Measurements from ENCODE around the gene DCAF15. TPM values are rescaled to one million over a fixed set of nuclear protein-coding genes. Genes with fewer than 3 reads are reported as not detected.
A peak's percentile ranks its signal among the peaks of the same experiment; 100 is the strongest.
"Not testable (repeated sequence)": the region's sequence is repeated elsewhere in the genome, so short reads cannot be mapped to it uniquely, and the experiment has no call there.

Gene DCAF15
- polyA plus RNA-seq, 4 donors: 27.8 to 47.9 (median 40.1) TPM

DNA sequence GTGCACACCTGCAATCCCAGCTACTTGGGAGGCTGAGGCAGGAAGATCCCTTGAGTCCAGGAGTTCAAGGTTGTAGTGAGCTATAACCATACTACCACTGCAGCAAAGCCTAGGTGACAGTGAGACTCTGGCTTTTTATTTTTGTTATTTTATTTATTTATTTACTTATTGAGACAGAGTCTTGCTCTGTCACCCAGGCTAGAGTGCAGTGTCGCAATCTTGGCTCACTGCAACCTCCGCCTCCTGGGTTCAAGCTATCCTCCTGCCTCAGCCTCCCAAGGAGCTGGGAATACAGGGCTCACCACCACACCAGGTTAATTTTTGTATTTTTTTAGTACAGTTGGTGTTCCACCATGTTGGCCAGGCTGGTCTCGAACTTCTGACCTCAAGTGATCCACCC is 21.2 kb downstream of the DCAF15 start:
- DNase-seq (ENCODE audit: low read depth in 4 of 4, low spot score in 2 of 4): not testable (repeated sequence)

DNA sequence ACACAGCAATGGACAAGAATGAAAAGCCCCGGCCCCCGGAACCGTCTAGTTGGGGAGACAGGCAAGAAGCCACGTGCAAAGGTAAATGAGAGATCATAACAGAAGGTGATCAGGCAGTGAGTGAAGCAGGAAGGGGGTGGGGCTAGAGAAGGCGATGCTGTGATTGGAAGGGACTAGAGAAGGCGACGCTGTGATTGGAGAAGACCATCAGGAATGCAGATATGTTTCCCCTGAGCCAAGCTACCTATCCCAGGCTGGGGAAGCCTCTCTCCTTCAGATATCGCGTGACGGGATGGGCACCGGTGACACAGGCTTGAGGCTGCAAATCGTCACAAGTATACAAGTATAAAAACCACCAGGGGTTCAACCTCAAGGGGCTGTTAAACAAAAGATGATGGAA is 21.8 kb downstream of the DCAF15 start:
- DNase-seq (ENCODE audit: low read depth in 4 of 4, low spot score in 2 of 4): peak in 1 of 4 donors; percentile 58

DNA sequence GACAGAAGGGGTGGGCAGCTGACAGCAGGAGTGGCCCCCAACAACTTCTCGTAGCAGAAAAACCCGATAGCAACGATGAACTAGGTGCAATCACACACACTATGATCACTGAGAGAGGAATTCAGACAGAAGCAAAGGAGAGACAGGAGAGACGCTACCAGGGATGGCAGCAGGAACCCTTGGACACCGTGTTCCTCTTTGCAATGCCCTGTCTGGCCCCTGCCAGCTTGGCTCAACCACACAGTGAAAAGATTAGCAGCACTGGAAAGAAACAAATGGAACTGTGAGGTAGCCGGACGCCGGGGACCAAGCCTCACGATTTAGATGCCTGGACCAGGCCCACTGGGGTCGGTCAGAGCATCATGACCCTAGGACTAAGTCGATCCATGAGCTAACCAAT is 23.6 kb downstream of the DCAF15 start:
- no peak for DNase-seq (ENCODE audit: low read depth in 4 of 4, low spot score in 2 of 4)

- no peak for DNase-seq (ENCODE audit: low read depth in 4 of 4, low spot score in 2 of 4)
These were observed 24.1 kb downstream of the DCAF15 start for GRCh38 chr19:13976446-13976845.

DNA sequence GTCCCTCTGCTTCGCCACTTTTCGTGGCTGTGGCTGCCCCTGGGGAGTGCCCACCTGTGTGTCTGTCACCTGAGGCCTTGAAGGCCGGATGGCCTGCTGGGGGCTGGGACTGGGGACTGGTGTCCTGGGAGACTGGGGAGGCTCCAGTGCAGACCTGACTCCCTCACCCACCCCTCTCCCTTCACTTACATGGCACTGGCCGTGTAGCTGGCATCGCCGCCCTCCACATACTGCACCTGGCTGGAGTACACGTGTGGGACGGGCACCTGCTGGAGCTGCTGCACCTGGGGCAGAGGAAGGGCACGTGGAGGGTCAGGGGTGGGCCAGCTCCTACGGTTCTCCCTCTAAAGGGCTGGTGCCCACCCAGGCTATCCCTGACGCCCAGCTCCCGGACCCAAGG is 25.5 kb downstream of the DCAF15 start:
- no peak for DNase-seq (ENCODE audit: low read depth in 4 of 4, low spot score in 2 of 4)

DNA sequence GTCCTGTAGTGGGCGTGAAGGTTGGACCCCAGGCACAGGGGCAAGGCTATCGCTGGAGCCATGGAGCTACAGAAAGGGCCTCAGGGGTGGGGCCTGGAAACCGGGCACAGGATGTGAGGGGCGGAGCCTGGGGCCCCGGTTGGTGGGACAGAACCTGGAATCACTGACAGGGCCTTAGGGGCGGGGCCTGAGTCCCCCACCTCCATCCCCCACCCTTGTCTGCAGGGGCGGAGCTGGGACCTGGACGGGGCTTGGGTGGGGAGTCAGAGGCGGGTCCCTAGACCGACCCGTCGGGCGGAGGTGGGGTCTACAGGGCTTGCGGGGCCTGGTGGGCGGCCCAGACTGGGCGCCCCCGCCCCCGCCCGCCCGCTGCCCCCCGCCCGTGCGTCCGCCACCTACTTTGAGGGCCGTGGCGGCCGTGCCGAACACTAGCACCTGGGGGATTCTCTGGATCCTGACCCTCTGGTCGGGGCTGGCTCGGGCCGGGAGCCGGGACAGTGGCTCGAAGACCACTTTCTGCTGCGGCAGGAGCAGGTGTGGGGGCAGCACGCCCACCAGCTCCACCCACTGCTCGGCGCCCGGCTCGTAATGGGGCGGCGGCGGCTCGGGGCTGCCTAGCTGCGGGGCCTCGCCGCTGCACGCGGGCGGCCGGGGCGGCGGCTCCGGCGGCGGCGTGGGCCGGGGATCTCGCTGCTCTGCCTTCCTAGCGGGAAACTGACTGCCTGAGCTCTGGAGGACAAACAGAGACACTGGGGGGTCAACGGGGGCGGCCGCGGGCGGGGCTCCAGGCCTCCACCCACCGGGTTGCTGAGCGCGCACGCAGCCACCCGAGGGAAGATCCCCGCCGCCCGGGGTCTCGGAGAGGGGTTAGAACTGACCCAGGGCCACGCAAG is 26.3 kb downstream of the DCAF15 start:
- peak in 1 of 4 donors; percentile 78 for DNase-seq (ENCODE audit: low read depth in 4 of 4, low spot score in 2 of 4)

DNA sequence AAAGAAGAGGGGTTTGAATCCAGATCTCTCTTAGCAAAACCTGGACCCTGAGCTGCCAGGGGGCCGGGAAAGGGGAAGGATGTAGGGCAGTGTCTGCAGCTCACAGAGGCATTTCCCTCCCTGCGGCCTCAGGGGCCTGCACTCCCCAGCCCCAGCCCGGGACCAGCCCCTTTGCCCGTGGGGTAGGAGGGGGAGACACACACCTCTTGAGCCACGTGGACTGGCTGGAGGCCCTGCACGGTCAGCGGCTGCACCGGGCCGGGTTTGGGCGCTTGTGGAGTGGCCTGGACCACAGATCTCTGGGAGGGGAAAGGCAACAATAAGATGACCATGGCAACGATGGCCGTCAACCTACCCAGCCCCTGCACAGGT is 26.9 kb downstream of the DCAF15 start:
- no peak for DNase-seq (ENCODE audit: low read depth in 4 of 4, low spot score in 2 of 4)

GRCh38 chr19:13979686-13980085 is 27.4 kb downstream of the DCAF15 start:
- DNase-seq (ENCODE audit: low read depth in 4 of 4, low spot score in 2 of 4): no peak

DNA sequence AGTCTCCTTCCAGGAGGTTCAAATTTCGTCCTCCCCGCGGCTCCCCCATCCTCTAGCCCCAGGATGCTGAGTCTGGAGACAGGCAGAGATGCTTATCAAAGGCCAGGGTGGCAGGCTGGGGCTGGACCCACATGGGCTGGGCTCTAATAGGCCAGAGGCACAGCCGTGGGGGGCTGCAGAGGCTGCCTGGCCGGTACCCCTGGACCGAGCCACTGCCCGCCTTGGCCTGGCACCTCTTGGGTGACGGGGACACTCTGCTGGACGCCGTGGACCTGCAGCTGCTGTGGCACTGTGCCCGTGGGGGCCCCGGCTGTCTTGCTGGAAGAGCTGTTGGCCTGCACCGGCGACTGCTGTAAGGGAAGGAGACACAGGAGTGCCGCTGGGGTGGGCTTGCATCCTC is 28.0 kb downstream of the DCAF15 start:
- DNase-seq (ENCODE audit: low read depth in 4 of 4, low spot score in 2 of 4): no peak

DNA sequence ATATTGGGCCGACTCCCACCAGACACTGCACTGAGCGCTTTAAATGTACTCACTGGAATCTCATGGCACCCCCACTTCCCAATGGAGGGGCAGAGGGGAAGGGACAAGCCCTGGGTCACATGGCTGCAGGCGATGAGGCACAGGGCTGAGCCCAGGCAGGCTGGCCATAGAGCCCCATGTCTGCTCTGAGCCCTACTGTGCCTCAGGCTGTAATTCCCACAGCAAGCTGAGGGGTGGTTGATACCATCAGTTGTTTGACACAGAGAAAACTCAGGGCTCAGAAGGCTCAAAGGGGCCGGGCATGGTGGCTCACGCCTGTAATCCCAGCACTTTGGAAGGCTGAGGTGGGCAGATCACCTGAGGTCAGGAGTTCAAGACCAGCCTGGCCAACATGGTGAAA is 28.7 kb downstream of the DCAF15 start:
- DNase-seq (ENCODE audit: low read depth in 4 of 4, low spot score in 2 of 4): no peak

- DNase-seq (ENCODE audit: low read depth in 4 of 4, low spot score in 2 of 4): no peak
These were observed 29.2 kb downstream of the DCAF15 start for GRCh38 chr19:13981467-13981866.

- DNase-seq (ENCODE audit: low read depth in 4 of 4, low spot score in 2 of 4): no peak
These were observed 29.7 kb downstream of the DCAF15 start for GRCh38 chr19:13981988-13982501.

DNA sequence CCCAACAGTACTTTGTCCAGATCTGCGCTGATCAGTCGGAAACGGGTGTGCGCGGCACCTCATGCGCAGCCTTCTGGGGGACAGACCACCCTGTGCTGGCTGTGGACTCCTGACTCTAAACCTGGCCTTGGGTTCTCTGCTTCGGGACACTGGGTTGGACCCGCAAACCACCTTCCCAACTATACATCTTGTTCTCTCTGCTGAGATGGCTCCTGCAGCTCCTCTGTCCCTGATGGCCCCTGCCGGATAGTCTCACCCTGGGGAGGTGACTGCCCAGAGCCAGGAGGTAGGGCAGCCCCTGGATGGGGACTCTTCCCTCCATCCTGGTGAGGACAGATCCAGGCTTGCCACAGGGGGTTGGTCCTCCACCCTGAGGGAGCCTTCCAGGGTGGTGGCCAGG is 30.5 kb downstream of the DCAF15 start:
- no peak for DNase-seq (ENCODE audit: low read depth in 4 of 4, low spot score in 2 of 4)

- DNase-seq (ENCODE audit: low read depth in 4 of 4, low spot score in 2 of 4): no peak
These were observed 31.0 kb downstream of the DCAF15 start for GRCh38 chr19:13983213-13983889.

DNA sequence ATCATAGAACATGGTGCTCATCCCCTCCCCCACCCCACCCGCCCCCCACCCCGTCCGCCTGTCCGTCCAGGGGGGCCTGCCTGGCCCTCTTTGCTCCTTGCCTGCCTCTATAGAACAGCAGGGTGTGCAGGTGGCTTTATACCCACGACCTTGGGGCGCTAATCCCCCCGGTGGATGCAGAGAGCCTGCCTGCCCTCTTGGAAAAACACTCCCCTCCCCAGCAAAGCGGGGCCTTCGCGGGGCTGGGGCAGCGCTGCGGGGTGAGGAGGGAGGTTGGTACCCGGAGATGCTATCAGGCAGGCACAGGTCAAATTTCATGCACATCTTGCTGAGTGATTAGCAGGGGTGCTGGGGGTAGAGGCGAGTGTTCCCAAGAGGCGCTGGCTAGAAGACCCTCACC is 31.9 kb downstream of the DCAF15 start:
- DNase-seq (ENCODE audit: low read depth in 4 of 4, low spot score in 2 of 4): no peak

GRCh38 chr19:13984875-13985741 is 32.8 kb downstream of the DCAF15 start:
- no peak for DNase-seq (ENCODE audit: low read depth in 4 of 4, low spot score in 2 of 4)

DNA sequence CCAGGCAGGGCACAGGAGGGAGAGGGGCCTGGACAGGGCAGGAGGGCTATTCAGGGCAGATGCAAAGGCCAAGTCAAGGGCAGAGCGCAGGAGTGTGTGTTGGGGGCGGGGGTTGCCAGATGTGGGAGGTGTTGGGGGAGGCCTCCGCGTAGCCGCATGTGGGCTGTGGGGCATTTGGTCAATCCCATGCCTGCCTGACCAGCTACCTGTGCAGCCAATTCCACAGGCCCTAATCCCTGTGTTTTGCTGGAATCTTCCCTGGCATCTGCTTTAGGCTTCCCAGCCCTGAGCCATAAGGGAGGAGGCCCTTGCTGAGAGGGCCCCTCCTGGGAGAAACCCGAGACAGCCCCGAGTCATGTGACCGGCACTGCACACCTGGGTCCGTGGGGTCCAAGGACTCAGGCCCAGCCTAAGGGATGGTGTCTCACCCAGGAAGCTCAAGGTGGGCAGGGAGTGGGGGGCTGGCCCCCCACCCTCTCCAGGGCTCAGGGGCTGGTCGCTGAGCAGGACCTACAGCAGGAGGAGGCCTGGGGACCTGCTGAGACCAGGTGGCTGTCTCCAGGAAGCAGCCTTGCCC is 33.5 kb downstream of the DCAF15 start:
- DNase-seq (ENCODE audit: low read depth in 4 of 4, low spot score in 2 of 4): no peak

DNA sequence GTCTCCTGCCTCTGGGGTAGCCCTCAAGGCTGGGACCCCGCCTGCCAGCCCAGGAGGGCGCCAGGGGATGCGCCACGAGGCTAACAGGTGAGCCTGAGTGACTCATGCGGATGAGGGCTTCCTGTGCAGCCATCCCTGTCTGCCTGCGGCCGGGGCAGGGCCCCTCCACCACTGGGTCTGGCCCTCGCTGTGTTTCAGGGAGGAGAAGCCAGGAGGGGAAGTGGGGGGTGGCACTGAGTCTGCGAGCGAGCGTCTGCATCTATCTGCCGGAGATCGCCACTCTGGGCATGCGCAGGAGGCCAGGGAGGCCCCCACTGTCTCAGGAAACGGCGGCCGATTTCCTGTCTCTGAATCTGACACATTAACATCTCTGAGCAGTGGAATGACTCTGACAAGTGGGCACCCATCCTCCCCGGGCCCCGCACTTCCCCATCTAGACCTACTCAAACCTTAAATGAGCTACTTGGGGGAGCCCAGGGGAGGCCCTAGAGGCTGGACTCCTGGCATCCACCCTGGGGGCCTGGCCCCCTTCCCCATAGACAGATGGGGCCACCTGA is 34.1 kb downstream of the DCAF15 start:
- no peak for DNase-seq (ENCODE audit: low read depth in 4 of 4, low spot score in 2 of 4)

- no peak for DNase-seq (ENCODE audit: low read depth in 4 of 4, low spot score in 2 of 4)
These were observed 35.0 kb downstream of the DCAF15 start for GRCh38 chr19:13987101-13987890.
